Small intestine (tissue), 7 donors: Measurements from ENCODE around the gene FILIP1. TPM values are rescaled to one million over a fixed set of nuclear protein-coding genes. Genes with fewer than 3 reads are reported as not detected.

Source experiments
- DNase-seq, 2 donors: peaks; one replicate each; pipeline versions ENCODE4 v3.0.0 to v3.0.0-alpha.2; 2013
- FAIRE-seq: peaks from 2 replicates; lab custom pipeline; 2012; peaks lifted over from hg19 to GRCh38; lab: Jason Lieb, UNC
- H3K27ac ChIP-seq, 3 donors: one replicate each; pipeline ENCODE4 v1.5.1; 2013; ENCODE audit warnings: low read length in 2 of 3, mild to moderate bottlenecking in 2 of 3, control low read depth in 1 of 3, inconsistent platforms in 1 of 3, low read depth in 1 of 3, moderate library complexity in 1 of 3
- H3K27me3 ChIP-seq, 3 donors: one replicate each; pipeline ENCODE4 v1.6.1; 2013; ENCODE audit warnings: low read length in 3 of 3, inconsistent platforms in 1 of 3; ENCODE audit not compliant: control insufficient read depth in 3 of 3, insufficient read depth in 3 of 3
- H3K36me3 ChIP-seq, 3 donors: one replicate each; pipeline ENCODE4 v1.6.1; 2013; ENCODE audit warnings: low read length in 3 of 3, inconsistent platforms in 1 of 3, low read depth in 1 of 3, mild to moderate bottlenecking in 1 of 3, moderate library complexity in 1 of 3; ENCODE audit not compliant: control insufficient read depth in 3 of 3, insufficient read depth in 2 of 3
- H3K4me1 ChIP-seq, 3 donors: one replicate each; pipeline ENCODE4 v1.6.1; 2013; ENCODE audit warnings: low read length in 2 of 3, inconsistent platforms in 1 of 3, low read depth in 1 of 3, mild to moderate bottlenecking in 1 of 3, moderate library complexity in 1 of 3; ENCODE audit not compliant: control insufficient read depth in 3 of 3, insufficient read depth in 2 of 3
- H3K4me3 ChIP-seq, 3 donors: one replicate each; pipeline ENCODE4 v1.5.1; 2013; ENCODE audit warnings: low read length in 3 of 3, control low read depth in 1 of 3, inconsistent platforms in 1 of 3, low read depth in 1 of 3, mild to moderate bottlenecking in 1 of 3, moderate library complexity in 1 of 3
- H3K9me3 ChIP-seq, 2 donors: one replicate each; pipeline ENCODE4 v1.6.1; 2013; ENCODE audit warnings: low read depth in 1 of 2, low read length in 1 of 2; ENCODE audit not compliant: control insufficient read depth in 2 of 2, insufficient read depth in 1 of 2
- WGBS, 3 donors: extraction: QIAGEN DNeasy Blood & Tissue Kit; methylation state at CpG; one replicate each; pipeline ENCODE4 v1.1.7; 2013; 5-methylcytosine and 5-hydroxymethylcytosine counted together
- polyA plus RNA-seq, 4 donors: library from polyadenylated mRNA; stranded (reverse) in 3 of 4; unstranded in 1 of 4; fragments of 200-250 nt in 3 of 4; fragments of 120-200 nt in 1 of 4; gene quantifications; one replicate each; pipeline versions ENCODE4 v1.2.1 to v1.2.3, GENCODE V29; 2013
- donor health status: healthy with polysubstance abuse.
- donor health status: control.
- donor health status: control.
- donor health status: Bipolar disorder and iron deficiency.
- donor health status: healthy.

FILIP1 gene
- polyA plus RNA-seq, 4 donors, result 0.54 to 1.8 (median 1.4) TPM; not detected in 1

DNA sequence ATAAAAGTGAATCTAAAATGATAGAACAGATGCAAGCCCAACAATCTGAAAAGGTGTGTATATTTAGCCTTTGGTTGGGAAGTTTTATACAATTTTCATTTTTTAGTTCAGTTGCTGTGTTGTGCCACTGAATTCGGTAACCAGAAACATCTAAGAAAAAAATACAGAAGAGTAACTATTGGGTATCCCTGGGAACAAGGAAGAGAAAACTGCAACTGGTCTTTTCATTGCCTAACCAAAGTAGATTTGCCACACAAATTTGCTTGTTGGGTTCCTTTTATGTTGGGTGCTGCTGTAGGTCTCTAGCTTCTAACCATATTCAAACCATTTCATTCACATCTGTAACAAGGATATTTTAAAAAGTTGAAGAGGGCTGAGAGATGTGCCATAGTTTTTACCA lies 206.2 kb downstream of the FILIP1 start:
- DNase-seq (no peak), FAIRE-seq (no peak)
- Histone ChIP-seq H3K9me3 (no peaks in the 10 kb centered on the region), H3K4me3 (no peak overlapping the region), H3K27ac (no peak overlapping the region), H3K27me3 (no peaks in the 10 kb centered on the region), H3K4me1 (peaks cover 2 to 3% (median 2%) of the 10 kb centered on the region in 3 donors), H3K36me3 (peaks cover 0 to 2% (median 0%) of the 10 kb centered on the region in 3 donors)
- 77 to 100% (median 85%) methylated on average over 1 of the region's 1 CpG for WGBS, 3 donors

DNA sequence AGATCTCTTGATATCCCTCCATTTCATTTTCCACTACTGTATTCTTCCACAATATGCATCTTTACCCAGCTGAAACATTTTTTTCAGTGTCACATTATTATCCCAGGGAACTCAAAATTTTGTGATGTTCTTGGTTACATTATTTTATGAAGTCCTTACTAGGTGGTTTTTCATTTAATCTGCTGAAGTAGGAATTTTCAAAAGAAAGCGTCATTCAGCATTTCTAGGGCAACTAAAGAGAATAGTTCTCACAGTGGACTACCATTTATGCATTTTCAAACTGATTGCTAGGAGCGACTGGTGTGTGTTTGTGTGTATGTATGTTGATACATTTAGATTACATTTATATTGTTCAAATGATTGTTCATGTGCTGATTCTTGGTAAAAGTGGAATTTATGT lies 206.6 kb downstream of the FILIP1 start:
- FAIRE-seq (no peak), DNase-seq (no peak)
- Histone ChIP-seq H3K36me3 (peaks cover 0 to 2% (median 0%) of the 10 kb centered on the region in 3 donors), H3K9me3 (no peaks in the 10 kb centered on the region), H3K4me3 (no peak overlapping the region), H3K27me3 (no peaks in the 10 kb centered on the region), H3K27ac (no peak overlapping the region), H3K4me1 (peaks cover 2 to 3% (median 2%) of the 10 kb centered on the region in 3 donors)
- 89 to 96% (median 93%) methylated on average over 2 of the region's 2 CpGs for WGBS, 3 donors

DNA sequence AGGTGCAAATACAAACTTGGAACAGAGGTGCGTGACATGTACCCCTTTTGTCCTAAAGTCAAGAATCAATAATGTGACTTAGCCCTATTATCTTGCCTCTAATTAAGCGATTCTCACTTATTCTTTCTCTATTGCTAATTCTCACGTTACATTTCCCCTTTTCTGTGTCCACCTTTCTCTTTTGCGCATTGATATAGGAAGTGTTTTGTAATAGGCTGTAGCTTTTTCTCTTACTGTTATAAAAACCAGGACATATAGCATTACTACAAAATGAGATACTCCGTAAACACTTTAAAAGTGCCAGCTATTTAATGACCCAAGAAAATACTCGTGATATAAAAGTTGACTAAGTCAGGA lies 208.3 kb downstream of the FILIP1 start:
- Histone ChIP-seq H3K36me3 (no peaks in the 10 kb centered on the region), H3K27me3 (no peaks in the 10 kb centered on the region), H3K4me3 (peak overlapping the region; percentile 58 to 90 (median 90)), H3K27ac (peak overlapping the region; percentile 90 to 94 (median 91)), H3K9me3 (no peaks in the 10 kb centered on the region), H3K4me1 (peaks cover 2 to 3% (median 2%) of the 10 kb centered on the region in 3 donors)
- FAIRE-seq, result no peak
- WGBS, 3 donors, result 0 to 1% (median 1%) methylated on average over 6 of the region's 6 CpGs
- DNase-seq, result no peak

DNA sequence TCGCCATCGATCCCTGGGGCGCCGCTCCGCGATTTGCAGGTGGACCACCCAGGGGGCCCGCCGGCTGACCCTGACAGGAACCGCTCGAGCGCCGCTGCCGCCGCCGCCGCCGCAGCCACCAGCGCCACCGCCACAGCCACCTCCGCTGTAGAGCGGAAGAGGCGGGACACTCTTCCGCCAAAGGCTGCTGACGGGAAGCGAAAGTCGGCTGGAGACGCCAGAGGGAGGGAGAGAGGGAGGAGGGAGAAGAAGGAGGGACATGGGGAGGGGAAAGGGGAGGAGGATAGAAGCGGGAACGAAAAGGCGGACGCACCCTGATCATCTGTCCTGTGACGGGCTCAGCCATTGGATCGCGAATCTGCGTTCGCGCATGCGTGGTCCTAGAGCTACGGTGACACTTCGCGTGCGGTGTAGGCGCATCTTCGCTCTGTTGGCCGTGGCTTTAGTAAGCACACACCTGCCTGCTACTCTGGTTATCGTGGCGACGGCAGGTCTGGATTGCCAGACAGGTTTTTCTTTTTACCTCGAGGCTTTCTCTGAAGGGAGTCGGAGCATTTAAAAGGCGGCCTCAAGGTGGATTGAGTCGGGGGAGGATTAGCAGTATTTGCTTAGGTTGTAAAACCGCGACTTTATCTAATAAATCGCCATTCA lies 208.8 kb downstream of the FILIP1 start, which contains the start of gene TMEM30A:
TMEM30A (minus strand) TSS at position 161 of the 651 bp plus-strand sequence; CDS start at position 7, 154 bp downstream.
- DNase-seq (peak; percentile 98 to 100), FAIRE-seq (peak; percentile 72)
- 0 to 1% (median 0%) methylated on average over 51 to 55 of the region's 55 CpGs for WGBS, 3 donors
- no peaks in the 10 kb centered on the region for H3K9me3 ChIP-seq
- no peaks in the 10 kb centered on the region for H3K27me3 ChIP-seq
- peak within 1 kb of the TSS; percentile 90 to 94 (median 91) for H3K27ac ChIP-seq
- peak within 1 kb of the TSS; percentile 87 to 90 (median 90) for H3K4me3 ChIP-seq
- H3K4me1 ChIP-seq, result peaks cover 2 to 5% (median 2%) of the 10 kb centered on the region in 3 donors
- H3K36me3 ChIP-seq, result no peaks in the 10 kb centered on the region

DNA sequence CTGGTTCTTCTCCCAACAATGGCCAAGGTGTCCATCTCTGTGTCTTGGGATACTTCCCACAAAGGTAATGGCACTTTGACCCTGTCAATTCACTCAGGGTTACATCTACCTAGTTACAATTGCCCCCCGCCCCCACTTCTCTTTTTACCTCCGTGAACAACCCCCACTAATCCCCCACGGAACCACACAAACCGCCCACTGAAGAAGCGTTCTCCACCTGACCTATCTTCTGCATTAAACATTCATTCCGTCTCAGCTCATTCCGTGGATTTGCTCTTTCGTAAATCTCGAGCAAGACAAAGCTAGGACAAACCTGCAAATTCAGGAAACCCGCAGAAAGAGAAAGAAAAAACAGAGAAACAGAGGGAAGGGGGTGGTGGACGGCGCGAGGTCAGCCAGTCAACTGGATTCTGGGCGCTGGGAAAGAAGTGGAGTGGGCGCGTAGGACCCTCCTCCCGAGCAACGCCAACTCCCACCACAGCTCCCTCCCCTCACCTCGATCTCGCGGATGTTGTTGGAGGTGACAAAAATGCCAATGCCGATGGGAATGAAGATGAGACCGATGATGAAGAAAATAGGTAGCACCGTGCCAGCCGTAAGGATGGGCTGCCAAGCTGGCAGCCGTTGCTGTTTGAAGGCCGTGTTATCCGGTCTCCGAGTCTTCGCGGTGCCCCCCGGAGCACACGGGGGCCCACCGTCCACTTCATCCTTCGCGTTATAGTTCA lies 209.5 kb downstream of the FILIP1 start:
- H3K4me1 ChIP-seq, result peaks cover 2 to 5% (median 2%) of the 10 kb centered on the region in 3 donors
- peak overlapping the region; percentile 87 to 90 (median 90) for H3K4me3 ChIP-seq
- peak overlapping the region; percentile 75 to 91 (median 88) for H3K27ac ChIP-seq
- H3K36me3 ChIP-seq, result no peaks in the 10 kb centered on the region
- no peak for FAIRE-seq
- no peaks in the 10 kb centered on the region for H3K9me3 ChIP-seq
- 0 to 1% (median 0%) methylated on average over 32 to 36 of the region's 36 CpGs for WGBS, 3 donors
- H3K27me3 ChIP-seq, result no peaks in the 10 kb centered on the region
- DNase-seq, result peak in 1 of 2 donors; percentile 21

DNA sequence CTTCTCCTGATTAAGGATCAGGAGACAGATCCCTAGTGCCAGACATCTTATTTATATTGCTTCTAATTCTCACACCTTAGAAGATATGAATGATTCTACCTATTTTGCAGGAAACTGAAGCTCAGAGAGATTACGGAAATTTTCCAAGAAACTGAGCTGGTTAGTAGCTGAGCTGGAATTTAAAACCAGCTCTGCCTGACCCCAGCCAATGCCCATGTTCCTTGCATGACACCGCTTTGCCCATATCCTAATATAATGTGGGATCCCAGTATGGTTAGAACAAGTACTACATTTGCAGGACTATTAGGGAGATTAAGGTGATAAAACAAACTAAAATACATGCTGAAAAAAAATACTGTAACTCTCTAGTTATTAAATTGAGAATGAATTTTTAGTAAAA lies 210.9 kb downstream of the FILIP1 start:
- no peaks in the 10 kb centered on the region for H3K9me3 ChIP-seq
- whole genome bisulfite sequencing, 3 donors, result 59 to 61% (median 60%) methylated on average over 2 of the region's 2 CpGs
- no peaks in the 10 kb centered on the region for H3K27me3 ChIP-seq
- H3K4me3 ChIP-seq, result peak overlapping the region in 2 of 3 donors; percentile 2 to 23
- DNase-seq (no peak), FAIRE-seq (no peak)
- H3K27ac ChIP-seq, result no peak overlapping the region
- H3K36me3 ChIP-seq, result no peaks in the 10 kb centered on the region
- H3K4me1 ChIP-seq, result peaks cover 2 to 6% (median 5%) of the 10 kb centered on the region in 3 donors

DNA sequence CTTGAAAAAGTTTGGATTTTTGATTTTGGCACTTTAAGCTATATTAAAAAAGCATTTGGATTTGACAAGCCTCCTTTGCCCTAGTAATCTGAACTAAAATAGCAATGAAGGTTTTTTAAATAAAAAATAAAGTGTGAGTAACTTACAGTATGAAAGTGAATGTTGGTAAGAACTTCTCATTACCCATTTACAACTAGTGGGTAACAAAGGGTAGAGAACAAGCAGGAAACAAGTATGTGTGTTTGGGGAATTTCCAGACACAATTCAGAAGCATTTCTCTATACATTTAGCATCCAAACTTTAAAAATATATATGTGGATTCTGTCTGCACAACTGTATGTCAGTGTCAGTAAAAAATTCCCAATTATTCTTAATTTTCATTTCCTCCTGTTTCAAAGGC lies 211.9 kb downstream of the FILIP1 start:
- Histone ChIP-seq H3K27me3 (no peaks in the 10 kb centered on the region), H3K4me1 (peaks cover 2 to 11% (median 5%) of the 10 kb centered on the region in 3 donors), H3K4me3 (no peak overlapping the region), H3K27ac (no peak overlapping the region), H3K9me3 (no peaks in the 10 kb centered on the region), H3K36me3 (peaks cover 0 to 3% (median 0%) of the 10 kb centered on the region in 3 donors)
- DNase-seq, result no peak
- no peak for FAIRE-seq

DNA sequence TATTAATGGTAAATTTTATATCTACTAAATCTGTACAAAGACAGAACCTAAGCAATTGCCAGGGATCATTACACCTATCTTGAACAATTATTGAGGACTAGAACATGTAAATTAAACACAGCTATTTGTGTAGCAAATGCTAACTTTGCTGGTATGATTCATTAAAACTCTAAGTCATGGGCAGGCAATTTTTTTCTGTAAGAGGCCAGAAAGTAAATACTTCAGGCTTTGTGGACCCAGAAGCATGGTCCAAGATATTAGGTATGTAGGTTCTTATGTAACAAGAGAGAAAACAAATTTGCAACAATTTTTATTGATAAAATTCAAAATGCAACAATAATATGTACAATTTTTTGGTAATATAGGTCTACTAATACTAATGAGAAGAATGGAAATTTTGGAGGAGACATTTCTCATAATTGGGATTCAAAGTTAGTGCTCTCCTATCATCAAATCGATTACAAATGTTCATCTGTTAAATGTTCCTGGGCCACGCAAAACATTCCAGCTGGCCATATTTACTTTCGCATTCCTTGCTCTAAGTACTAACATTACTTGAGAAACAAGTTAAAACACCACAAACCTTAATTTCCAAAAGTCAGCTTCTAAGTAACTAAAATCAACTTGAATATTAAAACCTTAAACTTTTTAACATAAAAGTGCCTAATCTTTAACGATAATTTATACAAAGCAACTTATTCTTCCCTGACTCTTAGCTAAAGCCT lies 213.3 kb downstream of the FILIP1 start:
- peaks cover 0 to 3% (median 2%) of the 10 kb centered on the region in 3 donors for H3K36me3 ChIP-seq
- FAIRE-seq, result no peak
- H3K27ac ChIP-seq, result no peak overlapping the region
- no peaks in the 10 kb centered on the region for H3K27me3 ChIP-seq
- H3K4me3 ChIP-seq, result no peak overlapping the region
- 65 to 81% (median 74%) methylated on average over 4 of the region's 4 CpGs for WGBS, 3 donors
- peaks cover 2 to 11% (median 2%) of the 10 kb centered on the region in 3 donors for H3K4me1 ChIP-seq
- H3K9me3 ChIP-seq, result no peaks in the 10 kb centered on the region
- DNase-seq, result no peak
